ENCODE data around the gene OR10A3. TPM values are rescaled to one million over a fixed set of nuclear protein-coding genes. Genes with fewer than 3 reads are reported as not detected.

The OR10A3 gene
- total RNA-seq, 1 donor: under 0.01 TPM

DNA sequence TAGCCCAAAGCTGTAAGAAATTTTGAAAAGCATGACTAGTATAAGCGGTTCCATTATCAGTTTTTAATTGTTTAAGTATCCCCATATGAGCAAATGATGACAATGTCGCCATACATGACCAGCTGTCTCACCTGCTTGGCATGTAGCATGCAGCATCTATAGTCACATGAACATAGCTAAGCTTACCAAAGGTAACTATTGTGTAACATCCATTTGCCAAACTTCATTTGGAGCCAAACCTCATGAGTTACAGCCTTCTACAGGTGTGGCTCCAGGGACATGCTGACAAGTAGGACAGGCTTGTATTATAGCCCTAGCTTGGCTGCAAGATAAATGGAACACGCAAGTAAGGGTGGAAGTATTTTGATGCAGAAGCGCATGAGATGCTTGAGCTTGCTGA is 40.8 kb downstream of the OR10A3 start:
- peaks cover 15% of the 10 kb centered on the region for H3K4me1 ChIP-seq (ENCODE audit: insufficient read depth, low read length)
- no peak for DNase-seq (ENCODE audit: insufficient read length, low spot score, missing footprints)
- no peaks in the 10 kb centered on the region for H3K79me2 ChIP-seq (ENCODE audit: insufficient read depth, low read length)
- no peak overlapping the region for H2AFZ ChIP-seq (ENCODE audit: low read length)
- H3K9me3 ChIP-seq (ENCODE audit: low read depth, low read length): no peaks in the 10 kb centered on the region
- H3K27me3 ChIP-seq (ENCODE audit: insufficient read depth, low read length): no peaks in the 10 kb centered on the region
- no peaks in the 10 kb centered on the region for H3K36me3 ChIP-seq (ENCODE audit: insufficient read depth, low read length)
- no peak overlapping the region for H3K4me3 ChIP-seq (ENCODE audit: insufficient read depth, low read length)
- H3K27ac ChIP-seq (ENCODE audit: low read depth, low read length): no peak overlapping the region
- H4K20me1 ChIP-seq (ENCODE audit: insufficient read depth, low read length): no peaks in the 10 kb centered on the region
- TF ChIP-seq, protein P1, sequence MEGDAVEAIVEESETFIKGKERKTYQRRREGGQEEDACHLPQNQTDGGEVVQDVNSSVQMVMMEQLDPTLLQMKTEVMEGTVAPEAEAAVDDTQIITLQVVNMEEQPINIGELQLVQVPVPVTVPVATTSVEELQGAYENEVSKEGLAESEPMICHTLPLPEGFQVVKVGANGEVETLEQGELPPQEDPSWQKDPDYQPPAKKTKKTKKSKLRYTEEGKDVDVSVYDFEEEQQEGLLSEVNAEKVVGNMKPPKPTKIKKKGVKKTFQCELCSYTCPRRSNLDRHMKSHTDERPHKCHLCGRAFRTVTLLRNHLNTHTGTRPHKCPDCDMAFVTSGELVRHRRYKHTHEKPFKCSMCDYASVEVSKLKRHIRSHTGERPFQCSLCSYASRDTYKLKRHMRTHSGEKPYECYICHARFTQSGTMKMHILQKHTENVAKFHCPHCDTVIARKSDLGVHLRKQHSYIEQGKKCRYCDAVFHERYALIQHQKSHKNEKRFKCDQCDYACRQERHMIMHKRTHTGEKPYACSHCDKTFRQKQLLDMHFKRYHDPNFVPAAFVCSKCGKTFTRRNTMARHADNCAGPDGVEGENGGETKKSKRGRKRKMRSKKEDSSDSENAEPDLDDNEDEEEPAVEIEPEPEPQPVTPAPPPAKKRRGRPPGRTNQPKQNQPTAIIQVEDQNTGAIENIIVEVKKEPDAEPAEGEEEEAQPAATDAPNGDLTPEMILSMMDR (IDR thresholded peaks at IDR 0.05; ENCODE audit: extremely low read depth, low read depth, low read length): no peak
- no peak overlapping the region for H3K4me2 ChIP-seq (ENCODE audit: insufficient read depth, low read length)

DNA sequence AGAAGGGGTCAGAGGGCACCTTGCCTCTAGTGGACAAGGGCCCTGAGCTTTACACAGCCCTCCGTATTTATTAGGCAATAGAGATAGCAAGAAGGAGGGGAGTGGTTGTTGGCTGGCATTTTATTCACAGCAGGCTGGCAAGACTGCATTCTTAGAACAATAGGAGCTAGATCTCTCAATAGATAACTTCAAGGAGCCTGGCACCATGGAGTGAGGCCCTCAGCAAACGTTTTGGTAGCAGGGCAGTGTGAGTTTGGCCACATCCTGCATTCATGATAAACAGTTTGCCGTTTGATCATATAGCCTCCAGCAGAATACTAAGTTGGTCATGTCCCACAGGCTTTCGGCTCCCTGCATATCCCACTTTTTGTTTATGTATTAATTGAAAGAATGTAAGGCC is 42.1 kb downstream of the OR10A3 start:
- Histone ChIP-seq H2AFZ (ENCODE audit: low read length) (no peak overlapping the region), H3K27me3 (ENCODE audit: insufficient read depth, low read length) (no peaks in the 10 kb centered on the region), H3K27ac (ENCODE audit: low read depth, low read length) (no peak overlapping the region), H4K20me1 (ENCODE audit: insufficient read depth, low read length) (no peaks in the 10 kb centered on the region), H3K4me2 (ENCODE audit: insufficient read depth, low read length) (no peak overlapping the region), H3K36me3 (ENCODE audit: insufficient read depth, low read length) (no peaks in the 10 kb centered on the region), H3K79me2 (ENCODE audit: insufficient read depth, low read length) (no peaks in the 10 kb centered on the region), H3K4me1 (ENCODE audit: insufficient read depth, low read length) (peaks cover 2% of the 10 kb centered on the region), H3K4me3 (ENCODE audit: insufficient read depth, low read length) (no peak overlapping the region), H3K9me3 (ENCODE audit: low read depth, low read length) (no peaks in the 10 kb centered on the region)
- TF ChIP-seq, protein P1 (IDR thresholded peaks at IDR 0.05; ENCODE audit: extremely low read depth, low read depth, low read length): no peak
- no peak for DNase-seq (ENCODE audit: insufficient read length, low spot score, missing footprints)

DNA sequence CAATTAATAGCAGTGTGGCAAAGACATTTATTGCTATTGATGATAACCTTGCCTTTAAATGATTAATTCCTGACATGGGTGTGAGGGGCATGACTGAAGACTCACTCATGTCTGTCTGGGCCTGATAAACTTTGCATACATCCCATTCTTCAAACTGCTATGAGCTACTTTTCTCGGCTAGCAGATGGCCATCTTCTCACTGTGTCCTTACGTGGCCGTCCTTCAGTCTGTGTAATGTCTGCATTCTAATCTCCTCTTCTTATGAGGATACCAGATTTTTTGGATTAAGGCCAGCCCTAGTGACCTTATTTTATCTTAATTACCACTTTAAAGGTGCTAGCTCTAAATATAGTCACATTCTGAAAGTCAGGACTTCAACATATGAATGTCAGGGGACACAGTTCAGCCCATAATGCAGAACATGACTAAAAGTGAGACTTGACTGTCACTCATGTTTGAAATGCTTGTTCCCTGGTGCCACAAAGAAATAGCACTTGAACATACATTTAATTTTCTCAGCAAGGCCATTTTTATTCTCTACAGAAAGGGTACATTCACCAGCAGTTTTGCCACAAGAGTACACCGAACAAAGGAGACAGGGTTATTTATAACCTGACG is 42.7 kb downstream of the OR10A3 start:
- no peak overlapping the region for H3K4me3 ChIP-seq (ENCODE audit: insufficient read depth, low read length)

DNA sequence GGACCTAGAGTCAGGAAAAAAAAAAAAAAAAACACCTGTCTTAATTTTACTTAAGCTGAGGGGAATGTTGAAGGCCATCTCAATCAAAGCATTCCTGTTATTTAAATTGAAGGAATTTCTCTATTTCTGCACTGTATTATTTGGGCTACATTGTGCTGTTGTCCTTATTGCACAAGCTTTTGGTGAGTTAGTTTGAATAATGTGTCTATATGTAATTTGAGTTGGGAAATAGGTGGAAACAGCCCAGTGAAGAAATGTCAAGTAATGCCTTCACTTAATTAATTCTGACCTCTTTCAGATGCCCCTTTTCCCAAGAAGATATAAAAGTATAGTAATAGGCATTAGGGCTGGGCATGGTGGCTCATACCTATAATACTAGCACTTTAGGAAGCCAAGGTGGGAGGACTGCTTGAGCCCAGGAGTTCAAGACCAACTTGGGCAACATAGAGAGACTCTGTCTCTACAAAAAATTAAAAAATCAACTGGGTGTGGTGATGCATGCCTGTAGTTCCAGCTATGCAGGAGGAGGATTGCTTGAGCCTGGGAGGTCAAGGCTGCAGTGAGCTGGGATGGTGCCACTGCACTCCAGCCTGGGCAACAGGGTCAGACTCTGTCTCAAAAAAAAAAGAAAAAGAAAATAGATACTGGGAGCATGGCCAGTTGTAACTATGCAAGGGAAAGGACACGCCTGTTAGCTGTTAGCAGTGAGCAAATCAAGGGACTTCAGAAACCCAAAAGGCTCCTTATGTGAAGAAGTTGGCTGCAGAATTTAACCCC is 45.3 kb downstream of the OR10A3 start:
- DNase-seq (ENCODE audit: insufficient read length, low spot score, missing footprints): no peak
- Histone ChIP-seq H3K4me1 (ENCODE audit: insufficient read depth, low read length) (peaks cover 18% of the 10 kb centered on the region), H3K9me3 (ENCODE audit: low read depth, low read length) (no peaks in the 10 kb centered on the region), H3K79me2 (ENCODE audit: insufficient read depth, low read length) (no peaks in the 10 kb centered on the region), H3K4me3 (ENCODE audit: insufficient read depth, low read length) (no peak overlapping the region), H3K36me3 (ENCODE audit: insufficient read depth, low read length) (no peaks in the 10 kb centered on the region), H3K27me3 (ENCODE audit: insufficient read depth, low read length) (no peaks in the 10 kb centered on the region), H3K4me2 (ENCODE audit: insufficient read depth, low read length) (no peak overlapping the region), H4K20me1 (ENCODE audit: insufficient read depth, low read length) (no peaks in the 10 kb centered on the region), H2AFZ (ENCODE audit: low read length) (no peak overlapping the region), H3K27ac (ENCODE audit: low read depth, low read length) (no peak overlapping the region)
- TF ChIP-seq, protein P1 (IDR thresholded peaks at IDR 0.05; ENCODE audit: extremely low read depth, low read depth, low read length): no peak

More for the DNA sequence above, 42.7 kb downstream of the OR10A3 start:
- Histone ChIP-seq H3K27ac (ENCODE audit: low read depth, low read length) (no peak overlapping the region), H3K27me3 (ENCODE audit: insufficient read depth, low read length) (no peaks in the 10 kb centered on the region), H3K9me3 (ENCODE audit: low read depth, low read length) (no peaks in the 10 kb centered on the region), H2AFZ (ENCODE audit: low read length) (no peak overlapping the region), H3K4me2 (ENCODE audit: insufficient read depth, low read length) (no peak overlapping the region), H3K79me2 (ENCODE audit: insufficient read depth, low read length) (no peaks in the 10 kb centered on the region), H4K20me1 (ENCODE audit: insufficient read depth, low read length) (no peaks in the 10 kb centered on the region), H3K4me1 (ENCODE audit: insufficient read depth, low read length) (no peaks in the 10 kb centered on the region), H3K36me3 (ENCODE audit: insufficient read depth, low read length) (no peaks in the 10 kb centered on the region)
- no peak for DNase-seq (ENCODE audit: insufficient read length, low spot score, missing footprints)
- TF ChIP-seq, protein P1 (IDR thresholded peaks at IDR 0.05; ENCODE audit: extremely low read depth, low read depth, low read length): no peak

Measured in osteoblast (primary cell).